D721Med (cell line): ENCODE data around the gene NUDT2.
"Not testable (repeated sequence)": the region's sequence is repeated elsewhere in the genome, so short reads cannot be mapped to it uniquely, and the experiment has no call there.

Experiments
- DNase-seq: peaks from one replicate; pipeline ENCODE4 v3.0.0; 2011; ENCODE audit warnings: low spot score; ENCODE audit not compliant: insufficient read length
- FAIRE-seq: peaks from 2 replicates; lab custom pipeline; 2011; peaks lifted over from hg19 to GRCh38; lab: Jason Lieb, UNC
- CTCF ChIP-seq: IDR thresholded peaks from 2 replicates; pipeline ENCODE4 v1.5.1; 2012; ENCODE audit warnings: mild to moderate bottlenecking, control low read depth; ENCODE audit not compliant: insufficient read depth; ENCODE audit errors: missing control alignments

Gene NUDT2

GRCh38 chr9:34366365-34366764, 37.0 kb downstream of the NUDT2 start:
- FAIRE-seq (no peak), DNase-seq (no peak)
- TF ChIP-seq CTCF = no peak

- FAIRE-seq, DNase-seq: not testable (repeated sequence)
These were observed 38.5 kb downstream of the NUDT2 start for GRCh38 chr9:34367751-34368410.

- DNase-seq, FAIRE-seq: not testable (repeated sequence)
These were observed 39.4 kb downstream of the NUDT2 start for GRCh38 chr9:34368796-34369195.

GRCh38 chr9:34369636-34370035, 40.3 kb downstream of the NUDT2 start:
- no peak for TF ChIP-seq CTCF
- DNase-seq = no peak
- FAIRE-seq = no peak

GRCh38 chr9:34370335-34370969, 41.1 kb downstream of the NUDT2 start:
- no peak for DNase-seq
- TF ChIP-seq CTCF = no peak
- FAIRE-seq = no peak

GRCh38 chr9:34370970-34371880, 41.9 kb downstream of the NUDT2 start:
- no peak for TF ChIP-seq CTCF
- FAIRE-seq = no peak
- no peak for DNase-seq

- TF ChIP-seq CTCF = no peak
- FAIRE-seq (no peak), DNase-seq (no peak)
These were observed 42.6 kb downstream of the NUDT2 start for GRCh38 chr9:34371886-34372466.
